Measurements from ENCODE around the gene MAST1.

The MAST1 gene

GRCh38 chr19:12801466-12802266 lies 36.6 kb upstream of the MAST1 start, which contains the start of the genes PRDX2 and THSD8:
Gene PRDX2, minus strand, starts transcription at chr19:12801800. Its CDS starts 539 bp downstream, at chr19:12801261.
Gene THSD8, plus strand, starts transcription at chr19:12802069. Its CDS starts 3 bp downstream, at chr19:12802072.
- peak within 1 kb of the TSS in 1 of 2 experiments; percentile 50 for H3K4ac ChIP-seq (ENCODE audit: low read depth in 1 of 2, low read length in 2 of 2)
- peaks cover 19% of the 10 kb centered on the region for H3K79me1 ChIP-seq (replicated peaks; ENCODE audit: low read length, poor library complexity, severe bottlenecking)
- H2BK12ac ChIP-seq (ENCODE audit: low read length in 2 of 2) = no peak within 1 kb of the TSS
- H3K9me3 ChIP-seq (ENCODE audit: control insufficient read depth, low read length) = no peaks in the 10 kb centered on the region
- peak within 1 kb of the TSS in 1 of 2 experiments; percentile 80 for H3K23ac ChIP-seq (ENCODE audit: low read length in 2 of 2)
- H3K36me3 ChIP-seq (ENCODE audit: control insufficient read depth in 1 of 2, insufficient read depth in 2 of 2, low read depth in 1 of 2, low read length in 2 of 2) = peaks cover 14 to 23% of the 10 kb centered on the region in 2 experiments
- peak within 1 kb of the TSS; percentile 68 for H3K4me2 ChIP-seq (ENCODE audit: low read length, poor library complexity, severe bottlenecking)
- DNase-seq = peak; percentile 71
- H3K27me3 ChIP-seq (ENCODE audit: control insufficient read depth in 1 of 2, insufficient read depth in 1 of 2, low read length in 2 of 2) = no peaks in the 10 kb centered on the region
- H2BK15ac ChIP-seq (ENCODE audit: low read depth, poor library complexity, severe bottlenecking) = peak within 1 kb of the TSS; percentile 13
- H2AFZ ChIP-seq (ENCODE audit: low read depth, low read length) = peak within 1 kb of the TSS; percentile 73
- H3K4me1 ChIP-seq (ENCODE audit: control insufficient read depth, insufficient read depth, low read depth, low read length) = peaks cover 27% of the 10 kb centered on the region
- no peak within 1 kb of the TSS for H2BK120ac ChIP-seq (ENCODE audit: low read depth, low read length)
- under 1% methylated on average over 65 of the region's 78 CpGs for WGBS
- H2AK5ac ChIP-seq (ENCODE audit: low read length, severe bottlenecking) = no peak within 1 kb of the TSS
- H3K18ac ChIP-seq (ENCODE audit: low read depth in 1 of 2, low read length in 2 of 2) = peak within 1 kb of the TSS; percentile 9 to 73
- peak within 1 kb of the TSS; percentile 35 for H4K91ac ChIP-seq (ENCODE audit: low read length)
- H3K4me3 ChIP-seq (ENCODE audit: insufficient read depth in 1 of 2, low read depth in 1 of 2, low read length in 2 of 2) = peak within 1 kb of the TSS; percentile 80 to 89
- peak within 1 kb of the TSS; percentile 88 for H3K9ac ChIP-seq (ENCODE audit: low read length)
- no peak within 1 kb of the TSS for H2BK5ac ChIP-seq (ENCODE audit: low read depth, low read length, poor library complexity, severe bottlenecking)
- H4K8ac ChIP-seq (ENCODE audit: low read length) = peak within 1 kb of the TSS; percentile 33
- peak within 1 kb of the TSS in 1 of 2 experiments; percentile 88 for H3K14ac ChIP-seq (ENCODE audit: low read length in 2 of 2)
- H3K27ac ChIP-seq (ENCODE audit: low read length, poor library complexity, severe bottlenecking) = no peak within 1 kb of the TSS

DNA sequence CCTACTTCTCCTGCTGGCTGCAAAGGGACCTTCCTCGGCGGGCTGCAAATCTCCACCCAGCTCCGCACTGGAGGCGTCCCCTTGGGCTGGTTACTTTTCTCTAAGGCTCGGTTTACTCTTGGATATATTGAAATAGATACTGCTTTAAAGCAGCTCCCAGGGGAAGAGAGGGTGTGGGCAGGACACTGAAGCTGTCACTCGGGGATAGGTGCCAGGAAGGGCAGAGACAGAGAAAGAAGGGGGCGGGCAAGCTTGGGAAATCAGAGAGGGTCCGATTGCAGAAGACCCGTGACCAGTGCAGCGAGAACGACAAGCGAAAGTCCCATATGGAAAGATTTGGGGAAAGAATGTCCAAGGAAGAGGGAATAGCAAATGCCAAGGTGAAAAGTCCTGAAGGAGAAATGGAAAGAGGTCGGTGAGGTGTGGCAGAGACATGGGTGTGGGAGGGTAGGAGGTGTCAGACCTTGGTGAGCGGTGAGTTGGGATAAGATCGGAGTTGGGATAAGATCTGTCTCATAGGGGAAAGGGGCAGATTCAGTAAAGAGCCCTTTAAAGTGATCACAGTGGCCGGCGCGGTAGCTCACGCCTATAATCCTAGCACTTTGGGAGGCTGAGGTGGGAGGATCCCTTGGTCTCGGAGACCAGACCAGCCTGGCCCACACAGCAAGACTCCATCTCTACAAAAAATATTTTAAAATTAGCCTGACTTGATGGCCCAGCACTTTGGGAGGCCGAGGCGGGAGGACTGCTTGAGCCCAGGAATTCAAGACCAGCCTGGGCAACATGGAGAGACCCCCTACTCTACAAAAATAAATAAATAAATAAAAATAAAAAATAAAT lies 35.8 kb upstream of the MAST1 start:
- peak overlapping the region; percentile 68 for H3K4me2 ChIP-seq (ENCODE audit: low read length, poor library complexity, severe bottlenecking)
- no peak overlapping the region for H2BK5ac ChIP-seq (ENCODE audit: low read depth, low read length, poor library complexity, severe bottlenecking)
- H2AFZ ChIP-seq (ENCODE audit: low read depth, low read length) = peak overlapping the region; percentile 73
- no peak overlapping the region for H3K23ac ChIP-seq (ENCODE audit: low read length in 2 of 2)
- no peak overlapping the region for H2AK5ac ChIP-seq (ENCODE audit: low read length, severe bottlenecking)
- peaks cover 32% of the 10 kb centered on the region for H3K4me1 ChIP-seq (ENCODE audit: control insufficient read depth, insufficient read depth, low read depth, low read length)
- no peak overlapping the region for H2BK120ac ChIP-seq (ENCODE audit: low read depth, low read length)
- no peak overlapping the region for H3K14ac ChIP-seq (ENCODE audit: low read length in 2 of 2)
- peak overlapping the region; percentile 88 for H3K9ac ChIP-seq (ENCODE audit: low read length)
- peak overlapping the region; percentile 80 to 89 for H3K4me3 ChIP-seq (ENCODE audit: insufficient read depth in 1 of 2, low read depth in 1 of 2, low read length in 2 of 2)
- no peak overlapping the region for H2BK12ac ChIP-seq (ENCODE audit: low read length in 2 of 2)
- H3K79me1 ChIP-seq (replicated peaks; ENCODE audit: low read length, poor library complexity, severe bottlenecking) = peaks cover 26% of the 10 kb centered on the region
- no peaks in the 10 kb centered on the region for H3K9me3 ChIP-seq (ENCODE audit: control insufficient read depth, low read length)
- H3K27me3 ChIP-seq (ENCODE audit: control insufficient read depth in 1 of 2, insufficient read depth in 1 of 2, low read length in 2 of 2) = no peaks in the 10 kb centered on the region
- 52% methylated on average over 20 of the region's 22 CpGs for WGBS
- H3K27ac ChIP-seq (ENCODE audit: low read length, poor library complexity, severe bottlenecking) = no peak overlapping the region
- DNase-seq = no peak
- no peak overlapping the region for H3K18ac ChIP-seq (ENCODE audit: low read depth in 1 of 2, low read length in 2 of 2)
- peak overlapping the region; percentile 33 for H4K8ac ChIP-seq (ENCODE audit: low read length)
- H3K36me3 ChIP-seq (ENCODE audit: control insufficient read depth in 1 of 2, insufficient read depth in 2 of 2, low read depth in 1 of 2, low read length in 2 of 2) = peaks cover 14 to 16% of the 10 kb centered on the region in 2 experiments
- H4K91ac ChIP-seq (ENCODE audit: low read length) = no peak overlapping the region
- no peak overlapping the region for H2BK15ac ChIP-seq (ENCODE audit: low read depth, poor library complexity, severe bottlenecking)
- no peak overlapping the region for H3K4ac ChIP-seq (ENCODE audit: low read depth in 1 of 2, low read length in 2 of 2)

- Histone ChIP-seq H3K79me1 (replicated peaks; ENCODE audit: low read length, poor library complexity, severe bottlenecking) (peaks cover 26% of the 10 kb centered on the region), H2BK15ac (ENCODE audit: low read depth, poor library complexity, severe bottlenecking) (no peak overlapping the region), H4K91ac (ENCODE audit: low read length) (no peak overlapping the region), H3K9ac (ENCODE audit: low read length) (no peak overlapping the region), H3K4ac (ENCODE audit: low read depth in 1 of 2, low read length in 2 of 2) (no peak overlapping the region), H3K14ac (ENCODE audit: low read length in 2 of 2) (no peak overlapping the region), H3K4me1 (ENCODE audit: control insufficient read depth, insufficient read depth, low read depth, low read length) (peaks cover 32% of the 10 kb centered on the region), H3K9me3 (ENCODE audit: control insufficient read depth, low read length) (no peaks in the 10 kb centered on the region), H2BK5ac (ENCODE audit: low read depth, low read length, poor library complexity, severe bottlenecking) (no peak overlapping the region), H3K27ac (ENCODE audit: low read length, poor library complexity, severe bottlenecking) (no peak overlapping the region), H2AFZ (ENCODE audit: low read depth, low read length) (no peak overlapping the region), H3K23ac (ENCODE audit: low read length in 2 of 2) (no peak overlapping the region), H2BK12ac (ENCODE audit: low read length in 2 of 2) (no peak overlapping the region), H3K4me3 (ENCODE audit: insufficient read depth in 1 of 2, low read depth in 1 of 2, low read length in 2 of 2) (no peak overlapping the region), H2BK120ac (ENCODE audit: low read depth, low read length) (no peak overlapping the region), H3K36me3 (ENCODE audit: control insufficient read depth in 1 of 2, insufficient read depth in 2 of 2, low read depth in 1 of 2, low read length in 2 of 2) (peaks cover 10 to 14% of the 10 kb centered on the region in 2 experiments), H3K18ac (ENCODE audit: low read depth in 1 of 2, low read length in 2 of 2) (no peak overlapping the region), H4K8ac (ENCODE audit: low read length) (no peak overlapping the region), H2AK5ac (ENCODE audit: low read length, severe bottlenecking) (no peak overlapping the region), H3K4me2 (ENCODE audit: low read length, poor library complexity, severe bottlenecking) (no peak overlapping the region), H3K27me3 (ENCODE audit: control insufficient read depth in 1 of 2, insufficient read depth in 1 of 2, low read length in 2 of 2) (no peaks in the 10 kb centered on the region)
- DNase-seq = no peak
- 93% methylated on average over 26 of the region's 26 CpGs for WGBS
Observed at GRCh38 chr19:12804051-12804450, 34.3 kb upstream of the MAST1 start.
